GM12873 (cell line): ENCODE measurements around the gene KLRC3.
"Not testable (repeated sequence)": the region's sequence is repeated elsewhere in the genome, so short reads cannot be mapped to it uniquely, and the experiment has no call there.

Experiments
- CTCF ChIP-seq: IDR thresholded peaks from 2 replicates; pipeline ENCODE4 v1.5.1; 2012; ENCODE audit warnings: low read depth, mild to moderate bottlenecking, moderate library complexity, low read length, control low read depth; ENCODE audit not compliant: insufficient read depth; ENCODE audit errors: missing control alignments

KLRC3 gene

DNA sequence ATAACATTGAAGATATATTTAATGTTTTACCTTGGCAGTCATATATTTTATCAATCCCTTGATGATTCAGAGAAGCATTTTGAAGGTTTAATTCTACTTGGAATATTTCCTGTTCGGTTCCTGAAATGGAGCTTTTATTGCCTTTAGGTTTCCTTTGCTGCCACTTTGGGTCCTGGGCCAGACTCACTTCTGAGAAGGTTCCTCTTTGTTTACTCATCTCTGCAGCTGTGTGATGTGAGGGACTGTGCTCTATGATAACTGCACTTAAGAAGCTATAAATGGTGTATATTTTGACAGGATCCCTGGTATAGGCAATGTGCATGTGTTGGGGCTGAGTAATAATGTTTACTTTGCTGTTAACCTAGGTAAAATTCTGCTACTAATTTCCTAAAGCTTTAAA, at the start of gene KLRC3:
KLRC3 (minus strand) TSS at position 262 of the 400 bp plus-strand sequence; CDS start at position 217, 45 bp downstream.
- not testable (repeated sequence) for TF ChIP-seq CTCF

GRCh38 chr12:10469701-10470100, 49.3 kb upstream of the KLRC3 start:
- TF ChIP-seq CTCF: no peak

DNA sequence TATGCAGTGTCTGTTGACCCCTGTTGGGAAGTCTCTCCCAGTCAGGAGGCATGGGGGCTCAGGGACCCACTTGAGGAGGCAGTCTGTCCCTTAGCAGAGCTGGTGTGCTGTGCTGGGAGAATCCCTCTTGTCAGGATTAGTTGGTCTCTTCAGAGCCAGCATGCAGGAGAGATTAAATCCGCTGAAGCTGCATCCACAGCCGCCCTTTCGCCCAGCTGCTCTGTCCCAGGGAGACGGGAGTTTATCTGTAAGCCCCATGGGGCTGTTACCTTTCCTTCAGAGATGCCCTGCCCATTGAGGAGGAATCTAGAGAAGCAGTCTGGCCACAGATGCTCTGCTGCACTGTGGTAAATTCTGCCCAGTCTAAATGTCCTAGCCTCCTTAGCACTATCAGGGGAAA, 45.9 kb upstream of the KLRC3 start:
- no peak for TF ChIP-seq CTCF

GRCh38 chr12:10457760-10458159, 37.4 kb upstream of the KLRC3 start:
- TF ChIP-seq CTCF: no peak

DNA sequence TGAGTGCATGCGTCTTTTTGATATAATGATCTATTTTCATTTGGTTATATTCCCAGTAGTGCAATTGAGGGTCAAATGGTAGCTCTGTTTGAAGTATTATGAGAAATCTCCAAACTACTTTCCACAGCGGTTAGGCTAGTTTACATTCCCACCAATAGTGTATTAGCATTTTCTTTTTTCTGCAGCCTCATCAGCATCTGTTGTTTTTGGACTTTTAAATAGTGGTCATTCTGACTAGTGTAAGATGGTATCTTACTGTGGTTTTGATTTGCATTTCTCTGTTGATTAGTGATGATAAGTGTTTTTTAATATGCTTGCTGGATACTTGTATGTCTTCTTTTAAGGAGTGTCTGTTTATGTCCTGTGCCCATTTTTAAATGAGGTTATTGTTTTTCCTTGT, 36.5 kb upstream of the KLRC3 start:
- no peak for TF ChIP-seq CTCF

DNA sequence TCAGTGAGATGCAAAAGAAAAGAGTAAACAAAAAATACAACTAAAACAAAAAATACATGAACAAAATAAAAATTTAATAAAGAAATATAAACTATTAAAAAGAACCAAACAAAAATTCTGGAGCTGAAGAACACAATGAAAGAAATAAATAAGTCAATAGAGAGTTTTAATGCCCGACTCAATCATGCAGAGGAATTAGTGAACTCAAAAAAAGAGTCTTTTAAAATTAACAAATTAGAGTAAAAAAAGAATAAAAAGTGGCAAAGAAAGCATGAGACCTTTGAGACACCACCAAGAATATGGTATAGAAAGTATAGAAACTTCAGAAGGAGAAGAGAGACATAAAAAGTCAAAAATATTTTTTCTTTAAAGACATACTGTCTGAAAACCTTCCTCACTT, 35.4 kb upstream of the KLRC3 start:
- no peak for TF ChIP-seq CTCF

DNA sequence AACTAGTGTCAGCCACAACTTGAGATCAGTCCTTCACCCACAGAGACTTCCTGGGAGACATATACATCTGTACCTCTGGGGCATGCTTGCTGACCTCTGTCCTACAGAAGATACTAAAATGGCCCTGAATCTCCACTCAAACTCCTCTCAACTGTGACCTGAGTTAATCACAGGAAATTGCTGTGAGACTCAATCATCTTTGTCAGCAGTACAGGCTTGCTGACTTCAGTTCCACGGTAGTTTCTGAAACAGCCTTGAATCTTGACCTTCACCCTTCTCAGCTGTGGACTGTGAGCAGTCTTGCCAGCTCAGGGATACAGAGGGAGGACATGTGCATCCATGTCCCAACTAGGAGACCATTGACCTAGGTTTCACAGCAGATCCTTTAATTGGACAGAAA, 34.1 kb upstream of the KLRC3 start:
- TF ChIP-seq CTCF: no peak
